ENCODE measurements around the gene MDN1.

MDN1 gene

DNA sequence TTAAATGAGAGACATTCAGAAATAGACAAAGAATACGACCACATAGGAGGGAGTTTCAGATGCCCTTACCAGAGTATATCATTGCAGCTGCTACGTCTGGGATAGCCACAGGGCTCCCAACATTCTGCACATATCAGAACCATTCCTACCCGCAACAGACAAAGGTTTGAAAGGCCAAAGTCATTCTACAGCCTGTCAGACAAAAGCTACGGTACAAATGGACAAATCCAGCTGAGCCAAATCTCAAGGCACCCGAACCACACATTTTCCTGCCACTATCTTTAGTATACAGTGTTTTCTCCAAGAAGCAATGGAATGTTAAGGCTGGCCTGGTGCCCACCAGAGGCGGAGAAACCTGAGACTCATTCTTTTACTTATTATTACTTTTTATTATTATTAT is 150.6 kb downstream of the MDN1 start:
- Histone ChIP-seq H3K4me1 (ENCODE audit: control insufficient read depth in 2 of 2, insufficient read depth in 2 of 2, low read length in 2 of 2) (no peaks in the 10 kb centered on the region), H3K36me3 (ENCODE audit: control insufficient read depth in 2 of 2, insufficient read depth in 2 of 2, low read length in 2 of 2) (peaks cover 38 to 53% of the 10 kb centered on the region in 2 donors), H3K27me3 (ENCODE audit: control insufficient read depth in 2 of 2, insufficient read depth in 2 of 2, low read length in 2 of 2) (no peaks in the 10 kb centered on the region), H3K4me3 (ENCODE audit: low read length in 2 of 2) (no peak overlapping the region), H3K9ac (ENCODE audit: low read depth in 1 of 2, low read length in 2 of 2) (no peak overlapping the region), H3K9me3 (ENCODE audit: control insufficient read depth in 2 of 2, low read length in 2 of 2) (no peaks in the 10 kb centered on the region), H3K27ac (ENCODE audit: low read depth in 2 of 2, low read length in 2 of 2) (no peak overlapping the region)

DNA sequence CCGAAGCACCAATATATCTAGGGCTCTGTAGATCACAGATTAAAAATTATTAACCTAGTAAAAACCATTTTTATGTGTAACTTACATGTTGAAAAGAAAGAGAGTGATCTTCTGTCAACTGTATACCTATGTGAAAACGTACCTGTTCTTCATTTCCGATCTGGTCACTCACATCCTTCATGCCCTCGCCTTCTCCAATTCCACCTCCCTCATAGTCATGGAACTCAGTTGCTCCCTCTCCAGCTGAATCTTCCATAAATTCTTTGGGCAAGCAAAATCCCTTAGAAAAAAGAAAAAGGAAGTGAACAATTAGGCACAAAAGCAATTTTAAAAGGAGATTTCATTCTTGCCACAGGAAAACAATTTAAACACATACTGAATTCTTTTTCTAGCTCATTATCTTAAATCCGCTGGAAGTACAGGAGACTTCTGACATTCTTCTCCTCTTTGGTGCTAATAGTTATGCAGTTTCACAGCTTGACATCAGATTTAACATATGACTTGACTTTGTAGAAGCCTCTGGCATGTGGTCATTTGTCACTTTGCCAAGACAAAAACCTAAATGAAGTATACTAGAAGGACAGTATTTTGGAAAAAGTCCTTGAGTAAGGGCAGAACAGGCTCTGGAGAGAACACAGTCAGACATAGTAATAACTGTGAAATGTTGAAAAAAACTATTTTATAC is 151.6 kb downstream of the MDN1 start:
- Histone ChIP-seq H3K9ac (ENCODE audit: low read depth in 1 of 2, low read length in 2 of 2) (no peak overlapping the region), H3K36me3 (ENCODE audit: control insufficient read depth in 2 of 2, insufficient read depth in 2 of 2, low read length in 2 of 2) (peaks cover 31 to 45% of the 10 kb centered on the region in 2 donors), H3K27ac (ENCODE audit: low read depth in 2 of 2, low read length in 2 of 2) (no peak overlapping the region), H3K4me1 (ENCODE audit: control insufficient read depth in 2 of 2, insufficient read depth in 2 of 2, low read length in 2 of 2) (peaks cover 0 to 3% of the 10 kb centered on the region in 2 donors), H3K9me3 (ENCODE audit: control insufficient read depth in 2 of 2, low read length in 2 of 2) (no peaks in the 10 kb centered on the region), H3K4me3 (ENCODE audit: low read length in 2 of 2) (no peak overlapping the region), H3K27me3 (ENCODE audit: control insufficient read depth in 2 of 2, insufficient read depth in 2 of 2, low read length in 2 of 2) (no peaks in the 10 kb centered on the region)

DNA sequence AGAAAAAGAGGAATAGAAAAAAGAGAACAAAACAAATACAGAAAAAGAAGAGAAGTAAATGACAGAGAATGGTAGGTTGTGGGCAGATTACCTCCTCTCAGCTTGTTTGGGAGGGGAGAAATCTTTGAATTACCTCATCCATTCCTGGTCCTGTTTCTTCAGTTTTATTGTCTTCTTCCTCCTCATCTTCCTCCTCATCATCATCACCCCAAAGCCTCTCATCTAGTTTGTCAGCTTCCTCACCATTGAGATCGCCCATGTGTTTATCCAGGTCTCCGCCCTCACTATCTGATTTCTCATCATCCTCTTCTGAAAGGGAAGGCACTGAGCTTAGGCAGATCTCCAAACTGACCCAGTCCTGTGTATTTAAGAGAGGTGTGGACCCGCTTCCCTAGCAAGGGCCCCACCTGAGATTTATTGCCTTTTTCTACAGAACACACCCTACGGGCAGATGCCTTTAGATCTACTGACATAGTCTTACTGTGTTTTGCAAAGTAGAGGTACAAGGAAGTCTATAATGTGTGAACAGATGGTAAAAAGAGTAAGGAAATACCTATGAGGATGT is 156.9 kb downstream of the MDN1 start:
- H3K9me3 ChIP-seq (ENCODE audit: control insufficient read depth in 2 of 2, low read length in 2 of 2) = no peaks in the 10 kb centered on the region
- no peak overlapping the region for H3K4me3 ChIP-seq (ENCODE audit: low read length in 2 of 2)
- H3K27ac ChIP-seq (ENCODE audit: low read depth in 2 of 2, low read length in 2 of 2) = peak overlapping the region; percentile 44 to 58
- peaks cover 0 to 3% of the 10 kb centered on the region in 2 donors for H3K4me1 ChIP-seq (ENCODE audit: control insufficient read depth in 2 of 2, insufficient read depth in 2 of 2, low read length in 2 of 2)
- H3K36me3 ChIP-seq (ENCODE audit: control insufficient read depth in 2 of 2, insufficient read depth in 2 of 2, low read length in 2 of 2) = peaks cover 16 to 37% of the 10 kb centered on the region in 2 donors
- no peaks in the 10 kb centered on the region for H3K27me3 ChIP-seq (ENCODE audit: control insufficient read depth in 2 of 2, insufficient read depth in 2 of 2, low read length in 2 of 2)
- no peak overlapping the region for H3K9ac ChIP-seq (ENCODE audit: low read depth in 1 of 2, low read length in 2 of 2)

DNA sequence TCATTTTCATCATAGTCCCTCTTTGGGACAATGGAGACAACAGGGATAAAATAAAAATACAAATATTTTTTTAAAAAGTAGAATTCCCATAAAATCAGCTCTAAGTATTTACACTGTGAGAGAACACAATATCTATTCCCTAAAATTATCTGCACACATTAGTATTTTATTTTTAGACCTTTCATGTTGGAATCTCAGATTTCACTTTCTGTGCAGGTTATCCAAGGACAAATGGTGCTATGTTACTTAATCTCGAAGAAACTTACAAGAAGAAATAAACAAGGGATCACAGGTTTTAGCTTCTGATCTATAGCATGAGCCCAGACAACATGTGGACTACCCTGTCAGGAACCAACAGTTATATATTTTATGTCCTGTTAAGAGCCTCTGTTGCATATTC is 158.0 kb downstream of the MDN1 start:
- Histone ChIP-seq H3K27me3 (ENCODE audit: control insufficient read depth in 2 of 2, insufficient read depth in 2 of 2, low read length in 2 of 2) (no peaks in the 10 kb centered on the region), H3K4me1 (ENCODE audit: control insufficient read depth in 2 of 2, insufficient read depth in 2 of 2, low read length in 2 of 2) (peaks cover 0 to 3% of the 10 kb centered on the region in 2 donors), H3K4me3 (ENCODE audit: low read length in 2 of 2) (no peak overlapping the region), H3K27ac (ENCODE audit: low read depth in 2 of 2, low read length in 2 of 2) (no peak overlapping the region), H3K36me3 (ENCODE audit: control insufficient read depth in 2 of 2, insufficient read depth in 2 of 2, low read length in 2 of 2) (peaks cover 21 to 46% of the 10 kb centered on the region in 2 donors), H3K9me3 (ENCODE audit: control insufficient read depth in 2 of 2, low read length in 2 of 2) (no peaks in the 10 kb centered on the region), H3K9ac (ENCODE audit: low read depth in 1 of 2, low read length in 2 of 2) (no peak overlapping the region)

DNA sequence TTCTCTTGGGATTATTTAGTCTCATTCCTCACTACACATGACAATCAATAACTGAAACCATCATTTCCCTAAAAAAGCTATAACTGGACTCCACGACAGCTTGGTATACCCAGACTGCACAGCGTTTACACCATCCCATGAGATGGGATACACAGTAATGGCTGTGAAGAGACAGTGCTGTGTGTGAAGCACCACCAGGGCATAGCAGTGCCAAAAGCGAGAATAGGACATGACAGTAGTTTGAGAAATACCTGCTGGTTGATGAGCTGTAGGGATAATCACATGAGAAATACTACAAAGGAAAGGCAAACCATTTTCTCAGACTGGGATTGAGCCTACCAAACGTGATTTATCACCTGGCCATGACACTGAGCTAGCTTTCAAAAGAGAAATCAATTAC is 158.6 kb downstream of the MDN1 start:
- H3K4me1 ChIP-seq (ENCODE audit: control insufficient read depth in 2 of 2, insufficient read depth in 2 of 2, low read length in 2 of 2) = peaks cover 0 to 3% of the 10 kb centered on the region in 2 donors
- H3K27ac ChIP-seq (ENCODE audit: low read depth in 2 of 2, low read length in 2 of 2) = no peak overlapping the region
- H3K9me3 ChIP-seq (ENCODE audit: control insufficient read depth in 2 of 2, low read length in 2 of 2) = no peaks in the 10 kb centered on the region
- peaks cover 21 to 47% of the 10 kb centered on the region in 2 donors for H3K36me3 ChIP-seq (ENCODE audit: control insufficient read depth in 2 of 2, insufficient read depth in 2 of 2, low read length in 2 of 2)
- H3K27me3 ChIP-seq (ENCODE audit: control insufficient read depth in 2 of 2, insufficient read depth in 2 of 2, low read length in 2 of 2) = no peaks in the 10 kb centered on the region
- H3K9ac ChIP-seq (ENCODE audit: low read depth in 1 of 2, low read length in 2 of 2) = no peak overlapping the region
- no peak overlapping the region for H3K4me3 ChIP-seq (ENCODE audit: low read length in 2 of 2)

DNA sequence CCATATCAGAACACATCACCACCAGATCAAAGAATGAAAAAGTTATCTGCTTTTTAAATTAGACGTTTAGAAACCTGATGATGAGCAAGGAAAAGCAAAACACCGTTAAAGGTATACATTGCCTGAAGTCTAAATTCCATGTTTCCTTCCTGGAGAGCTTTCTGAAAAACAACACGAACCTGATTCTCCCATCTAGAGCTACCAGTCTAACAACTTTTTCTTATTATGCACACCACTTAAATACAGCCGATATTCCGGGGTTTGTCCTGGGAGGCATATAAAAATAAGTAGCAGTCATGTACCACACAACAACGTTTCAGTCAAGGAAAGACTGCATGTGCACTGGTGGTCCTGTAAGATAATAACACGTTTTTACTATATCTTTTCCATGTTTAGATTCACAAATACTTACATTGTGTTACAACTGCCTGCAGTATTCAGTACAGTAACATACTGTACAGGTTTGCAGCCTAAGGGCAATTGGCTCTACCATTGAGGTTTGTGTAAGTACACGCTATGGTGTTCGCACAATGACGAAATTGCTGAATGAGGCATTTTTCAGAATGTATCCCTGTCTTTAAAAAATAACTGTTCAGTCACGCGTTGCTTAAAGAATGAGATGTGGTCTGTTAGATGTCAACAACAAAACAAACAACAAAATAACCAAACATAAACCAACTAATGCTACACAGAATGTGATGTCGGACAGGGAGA is 162.0 kb downstream of the MDN1 start:
- no peaks in the 10 kb centered on the region for H3K9me3 ChIP-seq (ENCODE audit: control insufficient read depth in 2 of 2, low read length in 2 of 2)
- no peaks in the 10 kb centered on the region for H3K27me3 ChIP-seq (ENCODE audit: control insufficient read depth in 2 of 2, insufficient read depth in 2 of 2, low read length in 2 of 2)
- H3K9ac ChIP-seq (ENCODE audit: low read depth in 1 of 2, low read length in 2 of 2) = no peak overlapping the region
- H3K4me1 ChIP-seq (ENCODE audit: control insufficient read depth in 2 of 2, insufficient read depth in 2 of 2, low read length in 2 of 2) = no peaks in the 10 kb centered on the region
- H3K27ac ChIP-seq (ENCODE audit: low read depth in 2 of 2, low read length in 2 of 2) = no peak overlapping the region
- H3K4me3 ChIP-seq (ENCODE audit: low read length in 2 of 2) = no peak overlapping the region
- H3K36me3 ChIP-seq (ENCODE audit: control insufficient read depth in 2 of 2, insufficient read depth in 2 of 2, low read length in 2 of 2) = peaks cover 46 to 72% of the 10 kb centered on the region in 2 donors

DNA sequence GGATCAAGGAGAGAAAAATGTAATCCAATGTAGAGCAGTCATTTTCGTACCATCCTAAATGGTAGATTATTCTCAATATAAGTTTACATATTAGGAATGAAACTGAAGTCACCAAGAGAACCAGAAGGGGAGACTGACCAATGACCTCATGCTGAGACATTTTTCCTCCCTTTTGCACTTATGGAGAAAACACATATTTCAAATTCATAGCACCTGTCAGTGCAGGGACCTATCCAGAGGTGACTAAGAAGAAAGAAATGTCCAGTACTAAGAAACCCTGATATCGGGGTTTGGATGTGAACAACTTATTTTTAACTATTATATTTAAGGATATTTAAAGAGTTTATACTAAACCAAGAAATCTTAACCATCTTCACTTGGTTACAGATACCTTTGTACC is 164.5 kb downstream of the MDN1 start:
- peaks cover 45 to 71% of the 10 kb centered on the region in 2 donors for H3K36me3 ChIP-seq (ENCODE audit: control insufficient read depth in 2 of 2, insufficient read depth in 2 of 2, low read length in 2 of 2)

DNA sequence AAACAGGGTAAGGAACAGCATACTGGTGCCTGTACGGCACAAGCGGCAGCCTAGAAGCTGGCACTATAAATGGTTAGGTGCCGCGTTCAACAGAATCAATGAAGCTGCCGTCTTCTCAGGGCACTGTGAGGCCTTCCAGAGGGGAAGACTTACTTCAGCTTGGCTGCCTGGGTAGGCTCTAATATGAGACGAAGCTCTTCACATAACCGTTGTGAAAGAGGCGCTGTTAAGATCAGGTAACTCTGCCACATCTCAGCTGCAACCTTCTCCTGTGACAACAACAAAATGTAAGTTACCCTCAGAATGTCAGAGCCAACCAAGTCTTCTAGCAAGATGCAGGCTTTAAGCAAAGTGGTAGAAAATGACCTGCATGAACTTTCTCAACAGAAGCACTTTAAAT is 169.0 kb downstream of the MDN1 start:
- no peak overlapping the region for H3K27ac ChIP-seq (ENCODE audit: low read depth in 2 of 2, low read length in 2 of 2)
- H3K36me3 ChIP-seq (ENCODE audit: control insufficient read depth in 2 of 2, insufficient read depth in 2 of 2, low read length in 2 of 2) = peaks cover 38 to 61% of the 10 kb centered on the region in 2 donors
- H3K4me3 ChIP-seq (ENCODE audit: low read length in 2 of 2) = no peak overlapping the region
- no peaks in the 10 kb centered on the region for H3K4me1 ChIP-seq (ENCODE audit: control insufficient read depth in 2 of 2, insufficient read depth in 2 of 2, low read length in 2 of 2)
- H3K9me3 ChIP-seq (ENCODE audit: control insufficient read depth in 2 of 2, low read length in 2 of 2) = no peaks in the 10 kb centered on the region
- no peaks in the 10 kb centered on the region for H3K27me3 ChIP-seq (ENCODE audit: control insufficient read depth in 2 of 2, insufficient read depth in 2 of 2, low read length in 2 of 2)
- no peak overlapping the region for H3K9ac ChIP-seq (ENCODE audit: low read depth in 1 of 2, low read length in 2 of 2)

More for the DNA sequence above, 164.5 kb downstream of the MDN1 start:
- Histone ChIP-seq H3K4me3 (ENCODE audit: low read length in 2 of 2) (no peak overlapping the region), H3K4me1 (ENCODE audit: control insufficient read depth in 2 of 2, insufficient read depth in 2 of 2, low read length in 2 of 2) (no peaks in the 10 kb centered on the region), H3K27ac (ENCODE audit: low read depth in 2 of 2, low read length in 2 of 2) (no peak overlapping the region), H3K9me3 (ENCODE audit: control insufficient read depth in 2 of 2, low read length in 2 of 2) (no peaks in the 10 kb centered on the region), H3K9ac (ENCODE audit: low read depth in 1 of 2, low read length in 2 of 2) (no peak overlapping the region), H3K27me3 (ENCODE audit: control insufficient read depth in 2 of 2, insufficient read depth in 2 of 2, low read length in 2 of 2) (no peaks in the 10 kb centered on the region)

DNA sequence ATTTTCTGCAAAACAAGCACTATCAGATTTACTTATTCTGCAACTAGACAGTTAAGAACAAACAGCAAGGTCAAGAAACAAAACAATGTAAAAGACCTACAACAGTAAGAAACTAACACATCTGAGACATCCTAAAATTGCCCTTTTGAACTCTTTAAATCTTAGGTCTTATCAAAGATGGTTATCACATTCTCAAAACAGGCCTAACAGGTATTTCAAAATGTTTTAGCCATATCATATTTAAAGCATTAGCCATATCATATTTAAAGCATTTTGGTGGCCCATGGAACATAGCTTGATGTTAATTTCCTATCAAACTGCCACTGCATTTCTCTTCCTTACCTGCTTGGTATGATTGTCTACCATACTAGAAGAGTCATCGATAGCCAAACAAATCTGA is 169.9 kb downstream of the MDN1 start:
- Histone ChIP-seq H3K27ac (ENCODE audit: low read depth in 2 of 2, low read length in 2 of 2) (no peak overlapping the region), H3K27me3 (ENCODE audit: control insufficient read depth in 2 of 2, insufficient read depth in 2 of 2, low read length in 2 of 2) (no peaks in the 10 kb centered on the region), H3K9ac (ENCODE audit: low read depth in 1 of 2, low read length in 2 of 2) (no peak overlapping the region), H3K4me1 (ENCODE audit: control insufficient read depth in 2 of 2, insufficient read depth in 2 of 2, low read length in 2 of 2) (no peaks in the 10 kb centered on the region), H3K36me3 (ENCODE audit: control insufficient read depth in 2 of 2, insufficient read depth in 2 of 2, low read length in 2 of 2) (peaks cover 31 to 56% of the 10 kb centered on the region in 2 donors), H3K9me3 (ENCODE audit: control insufficient read depth in 2 of 2, low read length in 2 of 2) (no peaks in the 10 kb centered on the region), H3K4me3 (ENCODE audit: low read length in 2 of 2) (no peak overlapping the region)

DNA sequence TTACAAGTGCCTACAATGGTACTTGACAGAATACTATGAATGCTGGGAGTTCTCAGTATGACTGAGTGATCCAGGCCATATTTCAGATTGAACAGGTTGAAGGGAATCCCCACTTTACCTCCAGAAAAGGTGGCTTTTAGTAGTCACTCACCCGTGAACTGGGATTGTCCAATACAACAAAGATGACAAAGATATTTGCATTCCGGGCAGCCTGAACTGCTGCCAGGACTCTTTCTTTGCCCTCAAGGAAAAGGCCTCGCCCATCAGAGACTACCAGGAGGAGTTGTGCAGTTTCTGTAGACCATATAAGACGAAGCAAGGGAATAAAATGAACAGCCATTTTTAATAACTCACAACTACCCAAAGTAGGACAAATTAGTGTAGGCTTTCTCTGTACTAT is 174.7 kb downstream of the MDN1 start:
- Histone ChIP-seq H3K36me3 (ENCODE audit: control insufficient read depth in 2 of 2, insufficient read depth in 2 of 2, low read length in 2 of 2) (peaks cover 24 to 43% of the 10 kb centered on the region in 2 donors), H3K9ac (ENCODE audit: low read depth in 1 of 2, low read length in 2 of 2) (no peak overlapping the region), H3K27ac (ENCODE audit: low read depth in 2 of 2, low read length in 2 of 2) (no peak overlapping the region), H3K4me3 (ENCODE audit: low read length in 2 of 2) (no peak overlapping the region), H3K9me3 (ENCODE audit: control insufficient read depth in 2 of 2, low read length in 2 of 2) (no peaks in the 10 kb centered on the region), H3K4me1 (ENCODE audit: control insufficient read depth in 2 of 2, insufficient read depth in 2 of 2, low read length in 2 of 2) (no peaks in the 10 kb centered on the region), H3K27me3 (ENCODE audit: control insufficient read depth in 2 of 2, insufficient read depth in 2 of 2, low read length in 2 of 2) (no peaks in the 10 kb centered on the region)
